Omental fat pad (tissue), 4 donors: ENCODE data around the gene PNMT. TPM values are rescaled to one million over a fixed set of nuclear protein-coding genes. Genes with fewer than 3 reads are reported as not detected.

Experiments
- ATAC-seq: fragments of 150-250 bp; one replicate; pipeline ENCODE4 v1.9.1; 2016; ENCODE audit warnings: mild to moderate bottlenecking, moderate library complexity; ENCODE audit not compliant: low FRiP score
- DNase-seq: peaks from one replicate; pipeline ENCODE4 v3.0.0-alpha.2; 2019; ENCODE audit warnings: low spot score
- total RNA-seq, 4 donors: library from RNA; depleted of rRNA; stranded (reverse); fragments of >200 nt; gene quantifications; one replicate each; pipeline ENCODE4 v1.1.0, GENCODE V29; 2016
- TF ChIP-seq, protein P1 (sequence below), 3 donors: fragments of 450-650 bp; IDR thresholded peaks; one replicate each; pipeline ENCODE4 v1.5.1; 2016 to 2017; ENCODE audit warnings: antibody characterized with exemption in 3 of 3, mild to moderate bottlenecking in 3 of 3, moderate library complexity in 2 of 3

Gene PNMT
- total RNA-seq, 4 donors from 2014 or later, result 0.44 to 16.7 (median 1.9) TPM

DNA sequence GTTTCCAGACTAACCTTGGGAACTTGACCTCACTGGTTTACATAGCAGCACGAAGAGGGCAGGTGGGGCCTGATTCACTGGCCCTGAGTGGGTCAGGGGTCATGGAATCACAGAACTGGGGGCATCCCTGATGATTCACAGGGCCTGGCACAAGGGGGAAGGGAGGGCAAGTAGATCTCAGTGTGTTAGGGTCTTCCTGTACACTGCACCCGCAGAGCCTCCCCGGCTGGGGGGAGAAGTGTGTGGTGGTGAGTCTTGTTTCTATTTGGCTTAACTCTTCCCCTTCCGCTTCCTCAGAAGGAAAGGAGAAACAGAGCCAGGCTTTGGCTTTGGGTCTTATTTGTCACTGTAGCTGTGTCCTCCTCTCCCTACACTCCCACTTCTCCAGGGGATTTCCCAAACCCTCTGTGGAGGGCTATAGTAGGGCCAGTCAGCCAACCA lies 27.6 kb upstream of the PNMT start:
- ATAC-seq (no peak), DNase-seq (no peak)
- TF ChIP-seq, protein P1, sequence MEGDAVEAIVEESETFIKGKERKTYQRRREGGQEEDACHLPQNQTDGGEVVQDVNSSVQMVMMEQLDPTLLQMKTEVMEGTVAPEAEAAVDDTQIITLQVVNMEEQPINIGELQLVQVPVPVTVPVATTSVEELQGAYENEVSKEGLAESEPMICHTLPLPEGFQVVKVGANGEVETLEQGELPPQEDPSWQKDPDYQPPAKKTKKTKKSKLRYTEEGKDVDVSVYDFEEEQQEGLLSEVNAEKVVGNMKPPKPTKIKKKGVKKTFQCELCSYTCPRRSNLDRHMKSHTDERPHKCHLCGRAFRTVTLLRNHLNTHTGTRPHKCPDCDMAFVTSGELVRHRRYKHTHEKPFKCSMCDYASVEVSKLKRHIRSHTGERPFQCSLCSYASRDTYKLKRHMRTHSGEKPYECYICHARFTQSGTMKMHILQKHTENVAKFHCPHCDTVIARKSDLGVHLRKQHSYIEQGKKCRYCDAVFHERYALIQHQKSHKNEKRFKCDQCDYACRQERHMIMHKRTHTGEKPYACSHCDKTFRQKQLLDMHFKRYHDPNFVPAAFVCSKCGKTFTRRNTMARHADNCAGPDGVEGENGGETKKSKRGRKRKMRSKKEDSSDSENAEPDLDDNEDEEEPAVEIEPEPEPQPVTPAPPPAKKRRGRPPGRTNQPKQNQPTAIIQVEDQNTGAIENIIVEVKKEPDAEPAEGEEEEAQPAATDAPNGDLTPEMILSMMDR (IDR thresholded peaks at IDR 0.05), result no peak

DNA sequence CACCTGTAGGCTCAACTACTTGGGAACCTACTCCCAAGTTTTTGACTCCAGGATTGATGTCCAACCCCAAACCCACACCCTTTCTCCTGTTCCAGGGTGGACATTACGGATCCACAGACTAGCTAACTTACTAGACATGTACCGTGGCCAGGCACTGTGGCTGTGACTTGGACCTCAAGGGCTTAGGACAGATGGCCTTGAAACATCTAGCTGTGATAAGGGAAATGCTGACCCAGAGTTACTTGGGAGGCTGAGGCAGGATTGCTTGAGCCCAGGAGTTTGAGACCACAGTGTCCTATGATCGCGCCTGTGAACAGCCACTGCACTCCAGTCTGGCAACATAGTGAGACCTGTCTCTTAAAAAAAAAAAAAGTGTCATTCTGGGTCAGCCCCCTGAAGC lies 27.2 kb upstream of the PNMT start:
- DNase-seq, result no peak
- TF ChIP-seq, protein P1 (IDR thresholded peaks at IDR 0.05), result no peak
- no peak for ATAC-seq

DNA sequence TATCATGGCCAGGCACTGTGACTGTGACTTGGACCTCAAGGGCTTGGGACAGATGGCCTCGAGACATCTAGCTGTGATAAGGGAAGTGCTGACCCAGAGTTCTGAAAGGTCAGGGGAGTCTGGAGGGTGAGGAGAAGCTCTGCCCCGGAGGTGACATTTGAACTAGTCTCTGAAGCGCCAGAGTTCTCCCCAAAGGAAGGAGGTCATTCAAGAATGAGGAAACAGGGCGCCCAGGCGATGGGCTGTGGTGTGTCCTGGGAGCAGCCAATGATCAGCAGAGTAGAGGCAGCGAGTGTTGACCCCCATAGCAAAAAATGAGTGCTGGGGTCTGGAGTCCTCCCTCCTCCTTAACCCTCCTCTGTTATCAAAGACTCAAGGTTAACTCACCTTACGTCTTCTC lies 26.4 kb upstream of the PNMT start:
- ATAC-seq (no peak), DNase-seq (no peak)
- TF ChIP-seq, protein P1 (IDR thresholded peaks at IDR 0.05), result no peak

DNA sequence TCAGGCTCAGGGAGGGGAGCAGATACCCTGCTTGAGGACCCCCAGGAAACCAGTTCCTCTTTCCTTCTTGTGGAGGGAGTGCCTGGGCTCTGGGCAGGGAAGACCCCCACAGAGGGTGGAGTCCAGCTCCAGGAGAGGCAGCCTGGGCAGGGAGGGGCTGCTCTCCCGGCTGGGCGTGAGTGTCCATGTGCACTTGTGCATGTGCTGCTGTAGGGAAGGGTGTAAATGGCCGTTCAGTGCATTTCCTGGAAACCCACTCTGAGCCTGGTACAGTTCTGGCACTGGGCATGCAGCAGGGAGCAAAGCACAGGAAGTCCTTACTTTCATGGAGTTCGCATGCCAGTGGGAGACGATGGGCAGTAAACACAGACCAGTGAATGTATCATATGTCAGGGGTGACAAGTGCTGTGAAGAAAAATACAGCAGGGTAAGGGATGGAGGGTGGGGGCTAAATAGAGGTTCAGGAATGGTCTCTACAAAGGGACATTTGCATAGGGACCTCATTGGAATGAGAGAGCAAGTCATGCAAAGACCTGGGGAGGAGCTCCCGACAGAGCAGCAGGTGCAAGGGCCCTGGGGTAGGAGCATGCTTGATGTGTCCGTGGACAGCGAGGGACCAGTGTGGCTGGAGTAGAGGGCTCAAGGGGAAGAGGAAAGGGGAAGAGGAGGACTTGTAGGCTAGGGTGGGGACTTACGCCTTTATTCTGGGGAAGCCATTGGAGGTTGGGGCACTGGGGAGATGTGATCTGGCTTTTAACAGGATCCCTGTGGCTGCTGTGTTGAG lies 25.8 kb upstream of the PNMT start:
- DNase-seq (no peak), ATAC-seq (no peak)
- TF ChIP-seq, protein P1 (IDR thresholded peaks at IDR 0.05), result no peak

DNA sequence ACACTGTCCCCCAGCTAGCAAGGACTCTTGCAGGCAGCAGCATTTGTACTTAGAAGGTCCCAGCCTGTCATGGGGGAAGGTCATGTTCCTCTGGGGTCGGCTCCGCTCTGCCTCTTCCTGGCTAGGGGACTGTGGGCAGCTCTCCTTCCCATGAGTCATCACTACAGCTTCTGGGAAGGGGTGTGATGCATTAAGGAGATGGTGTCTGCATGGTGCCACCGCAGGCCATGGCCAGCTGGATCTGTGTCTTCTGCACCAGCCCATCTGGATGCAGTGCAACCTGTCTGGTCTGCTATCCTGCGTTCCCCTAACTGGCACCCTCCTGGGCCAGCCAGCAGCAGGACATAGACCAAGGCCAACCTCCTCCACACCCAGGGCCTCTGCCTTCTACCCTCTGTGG lies 25.0 kb upstream of the PNMT start:
- no peak for ATAC-seq
- no peak for DNase-seq

DNA sequence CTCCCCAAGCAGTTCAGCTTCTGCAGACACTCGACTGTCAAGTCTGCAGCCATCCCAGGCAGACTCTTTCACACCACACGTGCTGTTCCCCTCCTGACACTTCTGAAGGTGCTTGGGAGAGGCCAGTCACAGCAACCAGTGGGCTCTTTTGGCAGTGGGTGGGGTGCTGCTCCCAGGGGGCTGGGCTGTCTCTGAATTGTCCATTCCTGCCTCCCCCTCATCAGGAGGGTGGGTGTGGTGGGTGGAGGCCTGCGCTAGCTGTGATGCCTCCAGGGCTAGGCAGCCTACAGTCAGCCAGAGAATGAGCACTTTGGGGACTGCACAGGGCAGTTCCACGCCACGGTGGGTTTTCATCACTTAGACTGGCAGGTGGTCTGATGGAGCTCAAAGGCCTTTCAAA lies 21.0 kb upstream of the PNMT start:
- TF ChIP-seq, protein P1 (IDR thresholded peaks at IDR 0.05), result no peak
- ATAC-seq, result no peak
- no peak for DNase-seq

More for the DNA sequence above, 25.0 kb upstream of the PNMT start:
- TF ChIP-seq, protein P1 (IDR thresholded peaks at IDR 0.05), result no peak
